GM12892 (cell line): ENCODE data around the gene ABTB2.
A peak's percentile ranks its signal among the peaks of the same experiment; 100 is the strongest.

Experiments used
- DNase-seq: peaks from one replicate; pipeline ENCODE4 v3.0.0; 2011; ENCODE audit not compliant: insufficient read length
- FAIRE-seq: peaks from 2 replicates; lab custom pipeline; 2011; peaks lifted over from hg19 to GRCh38; lab: Jason Lieb, UNC
- POLR2A ChIP-seq: IDR thresholded peaks from 2 replicates; pipeline ENCODE4 v1.6.1; 2011; ENCODE audit warnings: low read depth, low read length, control low read depth
- POLR2AphosphoS5 ChIP-seq: IDR thresholded peaks from 2 replicates; pipeline ENCODE4 v1.6.1; 2011; ENCODE audit warnings: low read depth, low read length, control low read depth
- TAF1 ChIP-seq: IDR thresholded peaks from 2 replicates; pipeline ENCODE4 v1.6.1; 2011; ENCODE audit warnings: low read depth, mild to moderate bottlenecking, control low read depth, low read length, borderline replicate concordance

The ABTB2 gene

DNA sequence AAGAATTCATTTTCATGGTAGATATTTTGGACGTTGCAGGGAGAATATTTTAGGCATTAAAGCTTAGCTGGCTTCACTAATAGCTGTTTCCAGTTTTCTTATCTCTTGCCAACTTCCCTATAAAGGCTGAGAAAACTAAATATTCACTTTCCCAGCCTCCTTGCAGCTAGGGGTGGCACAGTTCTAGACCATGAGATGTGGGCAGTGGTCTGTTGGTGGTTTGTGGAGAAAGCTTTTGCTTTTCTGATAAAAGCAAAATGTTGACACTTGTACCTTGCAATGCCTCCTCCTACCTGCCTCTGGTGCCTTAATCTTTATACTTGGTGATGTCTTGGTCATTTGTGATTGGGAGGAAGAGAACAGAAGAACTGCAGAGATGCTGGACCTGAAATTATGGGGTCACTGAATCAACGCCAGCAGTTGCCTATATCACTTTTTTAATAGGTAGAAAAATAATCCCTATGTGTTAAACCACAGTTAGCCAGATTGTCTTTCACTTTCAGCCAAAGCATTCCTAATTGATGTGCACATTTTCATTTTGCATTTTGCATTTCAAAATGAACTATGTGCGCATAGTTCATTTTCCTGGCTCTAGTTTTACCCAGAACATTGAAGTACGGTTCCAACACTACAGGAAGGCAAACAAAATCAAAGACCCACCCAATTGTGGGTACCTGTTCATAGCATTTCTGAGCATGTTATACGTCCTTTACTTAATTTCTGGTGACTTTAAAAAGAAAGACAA, 24.9 kb upstream of the ABTB2 start:
- TF ChIP-seq POLR2AphosphoS5 (no peak), POLR2A (no peak), TAF1 (no peak)
- FAIRE-seq, result no peak

DNA sequence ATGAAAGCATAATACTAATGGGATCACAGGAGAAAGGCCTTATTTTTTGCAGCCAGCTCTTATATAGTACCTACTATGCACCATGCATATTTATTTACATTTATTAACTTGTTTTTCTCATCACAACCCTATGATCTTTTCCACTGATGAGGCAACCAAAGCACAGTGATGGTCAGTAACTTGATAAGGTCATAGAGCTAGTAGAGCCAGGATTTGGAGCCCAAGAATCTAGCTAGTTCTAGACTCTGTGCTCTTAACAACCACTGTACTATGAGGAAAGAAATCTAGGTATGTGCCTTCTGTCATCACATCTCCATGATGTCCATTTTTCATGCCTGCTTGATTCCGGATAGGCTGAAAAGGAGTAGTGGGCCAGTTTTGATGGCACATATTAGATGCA, 24.0 kb upstream of the ABTB2 start:
- DNase-seq (no peak), FAIRE-seq (no peak)
- TF ChIP-seq POLR2AphosphoS5 (no peak), TAF1 (no peak), POLR2A (no peak)

More for the DNA sequence above, 24.9 kb upstream of the ABTB2 start:
- no peak for DNase-seq

DNA sequence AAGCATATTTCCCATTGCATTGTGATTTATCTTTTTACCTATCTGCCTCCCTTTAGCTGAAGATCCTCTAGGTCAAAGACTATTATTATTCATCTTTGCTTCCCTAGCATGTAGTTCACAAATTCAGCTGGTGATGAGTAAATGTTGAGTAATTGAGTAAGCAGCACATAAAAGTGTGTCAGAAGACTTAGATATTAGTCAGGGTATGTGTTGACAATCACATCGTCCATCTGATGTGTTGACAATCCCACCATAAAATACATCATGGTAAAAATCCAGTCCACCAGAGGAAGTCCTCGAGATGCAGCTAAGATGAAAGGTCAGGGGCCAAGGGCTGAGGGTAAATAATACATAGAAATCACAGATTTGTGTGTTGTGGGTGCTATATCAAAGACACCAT, 22.9 kb upstream of the ABTB2 start:
- FAIRE-seq (no peak), DNase-seq (no peak)
- TF ChIP-seq POLR2A (no peak), TAF1 (no peak), POLR2AphosphoS5 (no peak)

DNA sequence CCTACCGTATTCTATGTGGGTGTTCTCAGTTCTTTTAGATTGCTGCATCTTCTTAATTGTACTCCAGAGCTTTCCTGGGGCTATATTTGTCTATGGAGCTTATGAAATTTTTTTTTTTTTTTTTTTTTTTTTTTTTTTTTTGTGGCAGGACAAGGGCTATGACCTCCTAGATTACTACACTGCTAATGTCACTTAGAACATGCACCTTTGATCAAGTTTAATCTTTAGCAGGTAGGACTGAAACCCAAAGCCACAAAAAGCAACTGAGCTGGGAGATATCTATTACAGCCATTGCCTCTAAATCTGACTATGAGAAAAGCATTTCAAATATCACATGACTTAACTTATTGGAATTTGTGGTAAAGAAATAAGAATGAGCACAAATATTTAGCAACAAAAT, 21.7 kb upstream of the ABTB2 start:
- no peak for TF ChIP-seq TAF1
- TF ChIP-seq POLR2AphosphoS5, result no peak
- TF ChIP-seq POLR2A, result no peak
- FAIRE-seq (no peak), DNase-seq (no peak)

DNA sequence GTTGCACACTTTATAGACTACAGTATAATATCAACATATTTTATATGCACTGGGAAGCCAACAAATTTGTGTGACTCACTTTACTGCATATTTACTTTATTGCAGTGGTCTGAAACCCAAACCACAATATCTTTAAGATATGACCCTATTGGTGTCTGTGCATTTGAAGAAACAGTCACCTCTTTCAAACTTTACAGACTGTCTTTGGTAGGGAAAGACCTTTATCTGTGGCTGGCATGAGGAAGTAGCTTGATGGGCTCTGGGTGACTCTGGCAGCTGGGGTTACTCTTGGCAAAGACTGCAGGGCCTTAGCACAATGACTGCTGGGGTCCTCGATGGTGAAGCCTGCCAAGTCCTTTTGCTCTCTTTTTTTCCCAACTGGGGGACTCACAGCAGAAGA, 21.3 kb upstream of the ABTB2 start:
- FAIRE-seq, result no peak
- no peak for DNase-seq
- no peak for TF ChIP-seq TAF1

DNA sequence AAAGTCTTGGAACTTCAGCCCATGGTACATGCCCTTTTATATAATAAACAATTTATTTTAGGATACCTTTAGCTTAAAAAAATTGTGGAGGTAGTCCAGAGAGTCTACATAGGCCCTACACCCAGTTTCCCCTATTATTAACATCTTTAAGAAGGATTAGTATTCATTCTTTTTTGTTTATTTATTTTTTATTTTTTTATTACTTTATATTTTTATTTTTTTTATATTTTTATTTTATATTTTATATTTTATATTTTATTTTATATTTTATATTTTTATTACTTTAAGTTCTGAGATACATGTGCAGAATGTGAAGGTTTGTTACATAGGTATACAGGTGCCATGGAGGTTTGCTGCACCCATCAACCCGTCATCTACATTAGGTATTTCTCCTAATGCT, 15.9 kb upstream of the ABTB2 start:
- FAIRE-seq (no peak), DNase-seq (no peak)
- TF ChIP-seq POLR2AphosphoS5 (no peak), POLR2A (no peak), TAF1 (no peak)

DNA sequence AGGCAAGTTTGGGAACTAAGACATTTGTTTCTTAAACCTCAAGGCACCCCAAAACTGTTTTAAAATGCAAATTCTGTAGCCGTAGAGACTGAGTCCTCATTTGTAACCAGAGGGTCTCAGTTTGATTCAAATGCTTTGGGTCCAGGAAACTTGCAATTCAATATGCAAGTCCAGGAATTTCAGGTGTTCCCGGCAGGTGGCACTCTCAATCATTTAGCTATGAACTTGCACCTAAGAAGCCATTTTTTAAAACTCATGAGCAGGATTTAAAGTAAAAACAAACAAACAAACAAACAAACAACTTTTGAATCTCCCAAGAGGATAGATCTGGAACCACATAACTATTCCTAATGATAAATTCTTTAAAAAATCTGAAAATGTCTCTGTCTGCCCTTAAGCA, 8.7 kb upstream of the ABTB2 start:
- DNase-seq (no peak), FAIRE-seq (peak; percentile 38)
- TF ChIP-seq TAF1 (no peak), POLR2AphosphoS5 (no peak), POLR2A (no peak)

DNA sequence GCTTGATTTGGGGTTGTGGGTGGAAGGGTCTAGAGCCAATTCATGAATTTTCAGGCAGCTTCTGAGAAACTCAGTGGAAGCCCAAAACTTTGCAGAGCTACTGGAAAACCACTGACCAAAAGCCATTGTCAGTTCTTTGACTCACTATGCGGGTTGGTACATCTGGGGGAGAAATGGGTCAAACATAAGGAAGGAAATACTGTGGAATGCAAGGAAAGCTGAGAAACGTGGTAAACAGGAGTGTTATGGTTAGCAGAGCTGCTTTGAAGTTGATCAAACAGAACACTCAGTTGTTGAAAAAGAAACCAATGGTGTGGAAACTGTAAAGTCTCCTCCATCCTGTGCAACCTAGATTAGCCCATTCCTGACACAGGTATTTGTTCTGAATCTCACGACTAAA, 6.3 kb upstream of the ABTB2 start:
- FAIRE-seq (peak; percentile 77), DNase-seq (no peak)
- TF ChIP-seq POLR2A, result no peak
- TF ChIP-seq POLR2AphosphoS5, result no peak
- TF ChIP-seq TAF1, result no peak

DNA sequence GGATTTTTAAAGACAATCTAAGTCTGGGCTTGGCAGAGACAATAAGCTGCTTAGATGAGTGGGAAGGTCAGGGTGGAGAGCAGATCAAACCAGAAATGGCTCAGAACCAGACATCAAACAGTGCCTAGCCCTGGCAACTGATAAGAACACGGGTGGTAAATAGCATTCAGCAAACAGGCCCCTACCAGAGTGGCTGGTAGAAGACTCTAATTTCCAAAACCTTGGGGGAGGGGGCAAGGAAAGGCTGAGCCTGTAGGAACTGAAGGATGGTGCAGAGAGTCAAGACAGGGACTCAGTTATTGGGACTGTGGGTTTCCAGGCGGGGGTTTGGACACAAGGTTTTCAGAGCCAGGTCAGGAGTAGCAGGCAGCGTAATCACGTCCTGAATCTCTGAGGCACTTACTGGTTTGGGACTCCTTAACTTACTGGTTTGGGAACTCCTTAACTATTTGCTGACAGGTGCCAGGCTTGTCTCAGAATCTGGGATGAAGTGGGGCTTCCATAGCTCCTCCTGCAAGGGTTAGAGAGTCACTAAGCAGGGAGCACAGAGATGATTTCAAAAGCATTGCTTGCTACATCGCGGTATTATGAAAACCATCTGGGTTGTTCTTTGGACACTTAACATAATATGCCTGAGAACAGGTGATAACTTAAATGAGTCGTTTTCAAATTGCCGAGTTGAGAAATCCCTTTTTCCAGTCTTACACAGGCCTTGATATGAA, 5.7 kb upstream of the ABTB2 start:
- FAIRE-seq, result no peak
- no peak for DNase-seq
- no peak for TF ChIP-seq POLR2A
- no peak for TF ChIP-seq TAF1
- no peak for TF ChIP-seq POLR2AphosphoS5

DNA sequence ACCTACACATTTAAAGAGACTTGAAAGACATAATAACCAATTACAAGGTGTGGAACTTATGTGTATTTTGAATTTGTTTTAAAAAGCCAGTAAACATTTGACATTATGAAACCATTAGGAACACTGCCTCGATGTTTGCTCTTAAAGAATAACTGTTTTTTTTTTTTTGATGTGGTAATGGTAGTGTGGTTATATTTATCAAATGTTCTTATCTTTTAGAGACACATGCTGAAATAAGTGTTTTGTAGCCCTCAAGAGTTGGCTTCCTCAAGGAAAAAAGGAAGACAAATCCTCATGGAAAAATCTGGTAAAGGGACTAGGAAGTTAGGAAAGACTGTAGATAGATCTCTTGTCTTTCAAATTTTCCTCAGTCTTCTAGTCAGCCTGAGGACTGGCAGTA, 2.2 kb upstream of the ABTB2 start:
- TF ChIP-seq POLR2A, result no peak
- TF ChIP-seq TAF1, result no peak
- TF ChIP-seq POLR2AphosphoS5, result no peak
- FAIRE-seq, result no peak
- DNase-seq, result no peak

DNA sequence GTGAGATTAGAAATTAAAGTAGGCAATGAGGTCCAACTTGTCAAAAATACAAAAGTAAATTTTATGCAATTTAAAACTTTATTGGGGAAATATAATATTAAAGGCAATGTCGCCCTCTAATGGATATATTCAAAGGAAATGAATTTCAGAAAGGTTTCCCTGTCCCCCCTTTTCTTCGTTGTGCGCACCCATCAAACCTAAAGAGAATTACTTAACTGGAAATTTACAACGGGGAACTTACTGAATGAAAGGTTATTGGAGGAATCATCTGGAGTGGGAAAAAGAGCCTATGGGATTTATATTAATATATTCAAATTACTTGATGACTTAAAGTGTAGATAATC, 1.7 kb upstream of the ABTB2 start:
- DNase-seq (no peak), FAIRE-seq (no peak)
- no peak for TF ChIP-seq TAF1
- no peak for TF ChIP-seq POLR2A
- TF ChIP-seq POLR2AphosphoS5, result no peak
